ENCODE results near the gene UBN2.
A peak's percentile ranks its signal among the peaks of the same experiment; 100 is the strongest.
"Not testable (repeated sequence)": the region's sequence is repeated elsewhere in the genome, so short reads cannot be mapped to it uniquely, and the experiment has no call there.

UBN2 gene

GRCh38 chr7:139300390-139300789 is 69.4 kb downstream of the UBN2 start:
- TF ChIP-seq CTCF (IDR thresholded peaks at IDR 0.05; ENCODE audit: insufficient read depth, missing control alignments), result no peak
- no peak for DNase-seq (ENCODE audit: insufficient read length, low spot score)
- FAIRE-seq, result no peak

- TF ChIP-seq CTCF (IDR thresholded peaks at IDR 0.05; ENCODE audit: insufficient read depth, missing control alignments), result no peak
- FAIRE-seq (no peak), DNase-seq (ENCODE audit: insufficient read length, low spot score) (no peak)
Observed at GRCh38 chr7:139304517-139304916, 73.5 kb downstream of the UBN2 start.

GRCh38 chr7:139317939-139318505 is 87.0 kb downstream of the UBN2 start:
- no peak for TF ChIP-seq CTCF (IDR thresholded peaks at IDR 0.05; ENCODE audit: insufficient read depth, missing control alignments)

GRCh38 chr7:139321071-139321745 is 90.2 kb downstream of the UBN2 start:
- FAIRE-seq (no peak), DNase-seq (ENCODE audit: insufficient read length, low spot score) (no peak)
- TF ChIP-seq CTCF (IDR thresholded peaks at IDR 0.05; ENCODE audit: insufficient read depth, missing control alignments), result peak; percentile 43

More at GRCh38 chr7:139317939-139318505, 87.0 kb downstream of the UBN2 start:
- FAIRE-seq (no peak), DNase-seq (ENCODE audit: insufficient read length, low spot score) (no peak)

GRCh38 chr7:139324709-139325108 is 93.7 kb downstream of the UBN2 start:
- not testable (repeated sequence) for FAIRE-seq

GRCh38 chr7:139328375-139328774 is 97.3 kb downstream of the UBN2 start:
- FAIRE-seq (no peak), DNase-seq (ENCODE audit: insufficient read length, low spot score) (no peak)
- no peak for TF ChIP-seq CTCF (IDR thresholded peaks at IDR 0.05; ENCODE audit: insufficient read depth, missing control alignments)

More at GRCh38 chr7:139324709-139325108, 93.7 kb downstream of the UBN2 start:
- not testable (repeated sequence) for DNase-seq (ENCODE audit: insufficient read length, low spot score)

GRCh38 chr7:139329119-139329518 is 98.1 kb downstream of the UBN2 start:
- no peak for TF ChIP-seq CTCF (IDR thresholded peaks at IDR 0.05; ENCODE audit: insufficient read depth, missing control alignments)
- FAIRE-seq, result no peak
- DNase-seq (ENCODE audit: insufficient read length, low spot score), result no peak

Data from D721Med (cell line).